ENCODE results near the gene C2orf76. TPM values are rescaled to one million over a fixed set of nuclear protein-coding genes. Genes with fewer than 3 reads are reported as not detected.
A peak's percentile ranks its signal among the peaks of the same experiment; 100 is the strongest.

Gene C2orf76
- total RNA-seq, 1 experiment from 2014 or later = 9.7 TPM

DNA sequence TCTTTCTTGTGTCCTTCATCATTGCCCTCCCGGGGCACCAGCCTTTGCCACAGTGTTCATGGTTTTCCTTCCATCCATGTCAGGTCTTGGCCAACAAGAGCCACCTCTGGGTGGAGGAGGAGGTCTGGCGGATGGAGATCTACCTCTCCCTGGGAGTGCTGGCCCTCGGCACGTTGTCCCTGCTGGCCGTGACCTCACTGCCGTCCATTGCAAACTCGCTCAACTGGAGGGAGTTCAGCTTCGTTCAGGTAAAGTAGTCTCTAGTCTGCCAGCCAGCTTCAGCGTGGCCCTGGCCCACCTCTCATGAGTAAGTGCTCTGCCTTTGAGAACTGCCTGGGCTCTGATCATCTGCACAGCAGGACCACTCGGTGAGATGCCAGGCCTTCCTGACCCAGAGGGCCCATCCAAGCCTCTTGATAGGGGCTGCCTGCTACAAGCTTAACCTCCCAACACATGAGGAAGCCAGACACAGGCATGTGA is 112.0 kb downstream of the C2orf76 start:
- peaks cover 49% of the 10 kb centered on the region for H3K36me3 Mint-ChIP-seq (ENCODE audit: insufficient read depth, unreplicated experiment)
- no peaks in the 10 kb centered on the region for H3K9me3 Mint-ChIP-seq (ENCODE audit: unreplicated experiment)
- H3K27me3 Mint-ChIP-seq (ENCODE audit: insufficient read depth, unreplicated experiment) = no peaks in the 10 kb centered on the region
- peaks cover 28% of the 10 kb centered on the region for H3K4me1 Mint-ChIP-seq (ENCODE audit: insufficient read depth, unreplicated experiment)
- DNase-seq (ENCODE audit: unreplicated experiment) = no peak
- POLR2A ChIA-PET = interaction anchor here (1.3 to 3.1 kb wide), 2 partner anchors 21 to 112 kb away, joined by 3 to 10 read pairs; partner anchors contain the start of genes C2orf76 and DBI
- H3K27ac Mint-ChIP-seq (ENCODE audit: low read depth, unreplicated experiment) = peak overlapping the region; percentile 27
- no TSS peak for BruUV-seq (replicated peaks)
- CTCF ChIA-PET = interaction anchor here (0.6 to 2.5 kb wide), 7 partner anchors 10 to 372 kb away, joined by 3 to 10 read pairs (median 4); no protein-coding TSS in a partner anchor
- no peak overlapping the region for H3K4me3 Mint-ChIP-seq (ENCODE audit: unreplicated experiment)
- TF ChIP-seq, protein P1, sequence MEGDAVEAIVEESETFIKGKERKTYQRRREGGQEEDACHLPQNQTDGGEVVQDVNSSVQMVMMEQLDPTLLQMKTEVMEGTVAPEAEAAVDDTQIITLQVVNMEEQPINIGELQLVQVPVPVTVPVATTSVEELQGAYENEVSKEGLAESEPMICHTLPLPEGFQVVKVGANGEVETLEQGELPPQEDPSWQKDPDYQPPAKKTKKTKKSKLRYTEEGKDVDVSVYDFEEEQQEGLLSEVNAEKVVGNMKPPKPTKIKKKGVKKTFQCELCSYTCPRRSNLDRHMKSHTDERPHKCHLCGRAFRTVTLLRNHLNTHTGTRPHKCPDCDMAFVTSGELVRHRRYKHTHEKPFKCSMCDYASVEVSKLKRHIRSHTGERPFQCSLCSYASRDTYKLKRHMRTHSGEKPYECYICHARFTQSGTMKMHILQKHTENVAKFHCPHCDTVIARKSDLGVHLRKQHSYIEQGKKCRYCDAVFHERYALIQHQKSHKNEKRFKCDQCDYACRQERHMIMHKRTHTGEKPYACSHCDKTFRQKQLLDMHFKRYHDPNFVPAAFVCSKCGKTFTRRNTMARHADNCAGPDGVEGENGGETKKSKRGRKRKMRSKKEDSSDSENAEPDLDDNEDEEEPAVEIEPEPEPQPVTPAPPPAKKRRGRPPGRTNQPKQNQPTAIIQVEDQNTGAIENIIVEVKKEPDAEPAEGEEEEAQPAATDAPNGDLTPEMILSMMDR (IDR thresholded peaks at IDR 0.05; ENCODE audit: unreplicated experiment) = no peak
- intact Hi-C loops (cut with micrococcal nuclease) = no loop called here

DNA sequence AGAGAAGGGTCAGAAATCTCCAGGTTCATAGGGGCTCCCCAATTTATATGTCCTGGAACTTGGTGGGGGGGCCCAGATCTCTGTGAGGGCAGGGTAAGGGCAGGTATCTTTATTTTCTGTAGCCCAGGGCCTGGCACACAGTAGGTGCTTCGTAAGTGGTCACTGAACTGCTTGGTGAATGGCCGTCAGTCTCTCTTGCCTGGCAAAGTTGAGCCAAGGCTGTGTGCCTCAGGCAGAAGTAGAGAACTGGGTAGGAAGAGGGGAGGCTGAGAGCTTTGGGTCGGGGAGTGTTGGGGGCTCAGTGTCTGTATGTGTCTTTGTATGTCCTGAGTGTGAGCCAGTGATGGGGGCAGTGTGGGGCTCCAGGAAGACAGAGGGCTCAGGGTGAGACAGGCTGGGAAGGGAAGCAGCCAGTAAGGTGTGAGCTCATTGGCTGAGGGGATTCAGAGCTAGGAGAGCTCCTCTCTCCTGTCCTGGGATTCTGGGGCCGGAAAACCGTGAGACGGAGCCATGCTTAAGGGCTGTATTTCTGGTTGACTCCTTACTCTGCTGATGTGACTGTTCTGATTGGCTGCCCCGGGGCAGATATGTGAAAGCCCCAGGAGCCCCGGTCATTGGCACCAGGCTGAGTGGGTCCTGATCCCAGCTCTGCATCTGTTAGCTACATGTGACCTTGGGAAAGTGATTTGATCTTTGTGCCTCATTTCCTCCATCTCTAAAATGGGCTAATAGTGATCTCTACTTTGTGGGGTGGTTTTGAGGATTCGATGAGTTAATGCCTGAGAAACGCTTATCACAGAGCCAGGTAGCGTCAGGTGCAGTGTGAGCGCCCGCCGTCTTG is 112.7 kb downstream of the C2orf76 start:
- POLR2A ChIA-PET = interaction anchor here (0.6 to 3.1 kb wide), 17 partner anchors 10 to 372 kb away, joined by 3 to 21 read pairs (median 3); partner anchors contain the start of genes C2orf76 and DBI

DNA sequence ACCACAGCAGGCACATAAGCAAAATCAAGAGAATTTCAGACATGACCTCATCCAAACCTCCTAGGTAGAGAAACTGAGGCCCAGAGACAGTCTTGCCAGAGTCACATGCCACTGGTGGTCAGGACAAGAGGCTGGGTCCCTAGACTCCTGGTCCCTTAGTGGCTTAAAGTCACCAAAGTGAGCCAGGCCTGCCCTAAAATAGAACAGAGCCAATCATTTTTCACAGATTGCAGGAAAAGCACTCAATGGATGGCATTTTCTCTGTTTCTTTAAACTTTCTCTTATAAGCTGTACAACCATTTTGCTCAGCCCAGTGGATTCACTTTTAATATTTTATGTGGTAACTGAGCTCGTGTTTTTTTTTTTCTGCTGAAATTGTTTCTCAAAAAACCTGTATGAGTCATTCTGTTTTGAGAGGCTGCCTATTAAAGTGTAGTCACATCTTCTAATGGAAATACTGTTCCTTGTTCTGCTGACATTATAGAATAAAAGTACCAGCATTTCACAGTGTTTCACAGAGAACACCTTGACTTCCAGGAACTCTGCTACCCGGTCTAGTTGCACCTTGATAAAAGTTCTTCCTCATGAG is 113.4 kb downstream of the C2orf76 start:
- TF ChIP-seq, protein P1 (IDR thresholded peaks at IDR 0.05; ENCODE audit: unreplicated experiment) = no peak
- H3K27me3 Mint-ChIP-seq (ENCODE audit: insufficient read depth, unreplicated experiment) = no peaks in the 10 kb centered on the region
- H3K36me3 Mint-ChIP-seq (ENCODE audit: insufficient read depth, unreplicated experiment) = peaks cover 61% of the 10 kb centered on the region
- H3K4me3 Mint-ChIP-seq (ENCODE audit: unreplicated experiment) = peak overlapping the region; percentile 38
- peaks cover 40% of the 10 kb centered on the region for H3K4me1 Mint-ChIP-seq (ENCODE audit: insufficient read depth, unreplicated experiment)
- DNase-seq (ENCODE audit: unreplicated experiment) = peak; percentile 62
- intact Hi-C loops (cut with micrococcal nuclease) = no loop called here
- ChIA-PET POLR2A (interaction anchor here (0.6 to 3.1 kb wide), 17 partner anchors 11 to 371 kb away, joined by 3 to 21 read pairs (median 3); partner anchors contain the start of genes C2orf76 and DBI), CTCF (interaction anchor here (0.6 to 2.5 kb wide), 14 partner anchors 10 to 584 kb away, joined by 3 to 10 read pairs (median 3); no protein-coding TSS in a partner anchor)
- no TSS peak for BruUV-seq (replicated peaks)
- H3K27ac Mint-ChIP-seq (ENCODE audit: low read depth, unreplicated experiment) = peak overlapping the region; percentile 96
- H3K9me3 Mint-ChIP-seq (ENCODE audit: unreplicated experiment) = no peaks in the 10 kb centered on the region

More for the DNA sequence above, 112.7 kb downstream of the C2orf76 start:
- H3K4me3 Mint-ChIP-seq (ENCODE audit: unreplicated experiment) = peak overlapping the region; percentile 38
- no peaks in the 10 kb centered on the region for H3K9me3 Mint-ChIP-seq (ENCODE audit: unreplicated experiment)
- H3K36me3 Mint-ChIP-seq (ENCODE audit: insufficient read depth, unreplicated experiment) = peaks cover 53% of the 10 kb centered on the region
- peak overlapping the region; percentile 96 for H3K27ac Mint-ChIP-seq (ENCODE audit: low read depth, unreplicated experiment)
- CTCF ChIA-PET = interaction anchor here (0.7 to 2.5 kb wide), 9 partner anchors 10 to 372 kb away, joined by 3 to 10 read pairs (median 4); no protein-coding TSS in a partner anchor
- no peak for DNase-seq (ENCODE audit: unreplicated experiment)
- no TSS peak for BruUV-seq (replicated peaks)
- peaks cover 32% of the 10 kb centered on the region for H3K4me1 Mint-ChIP-seq (ENCODE audit: insufficient read depth, unreplicated experiment)
- intact Hi-C loops (cut with micrococcal nuclease) = no loop called here
- TF ChIP-seq, protein P1 (IDR thresholded peaks at IDR 0.05; ENCODE audit: unreplicated experiment) = no peak
- no peaks in the 10 kb centered on the region for H3K27me3 Mint-ChIP-seq (ENCODE audit: insufficient read depth, unreplicated experiment)

Other genes with a start within 250 kb of the C2orf76 start
- gene C1QL2, start 208.1 kb downstream of the C2orf76 start, total RNA-seq (2022) = not detected in 2 replicates
- gene STEAP3, start 143.0 kb downstream of the C2orf76 start, total RNA-seq (2022) = 23.8 and 25.0 TPM in 2 replicates
- gene DBI, start 143 bp upstream of the C2orf76 start, total RNA-seq (2022) = 76.8 and 104 TPM in 2 replicates
- gene TMEM37, start 65.0 kb upstream of the C2orf76 start, total RNA-seq (2022) = 0.17 TPM in 1 of 2 replicates, not detected in the other
- not detected in 2 replicates for gene SCTR, start 157.6 kb upstream of the C2orf76 start, total RNA-seq (2022)
- gene CFAP221, start 177.6 kb upstream of the C2orf76 start, total RNA-seq (2022) = not detected in 2 replicates